Coronary artery (tissue), 2 donors: ENCODE measurements around the gene DPF3.

Experiments
- DNase-seq: peaks from one replicate; pipeline ENCODE4 v3.0.0-alpha.2; 2017; ENCODE audit warnings: low spot score
- H3K27ac ChIP-seq, 2 donors: fragments of 200-600 bp; sonication (generic); one replicate each; pipeline ENCODE4 v1.5.1; 2016 to 2019
- H3K4me3 ChIP-seq: fragments of 200-600 bp; sonication (generic); 2 replicates; pipeline ENCODE4 v1.5.1; 2016; ENCODE audit warnings: mild to moderate bottlenecking, moderate library complexity
- CTCF ChIP-seq: fragments of 200-600 bp; sonication (generic); IDR thresholded peaks from one replicate; pipeline ENCODE4 v1.5.1; 2019; ENCODE audit warnings: antibody characterized with exemption

DPF3 gene

GRCh38 chr14:72882047-72882446 is 11.9 kb downstream of the DPF3 start:
- Histone ChIP-seq H3K27ac (no peak overlapping the region), H3K4me3 (no peak overlapping the region)
- no peak for TF ChIP-seq CTCF
- no peak for DNase-seq

GRCh38 chr14:72881543-72881942 is 12.4 kb downstream of the DPF3 start:
- no peak for DNase-seq
- TF ChIP-seq CTCF, result no peak

GRCh38 chr14:72880820-72881219 is 13.1 kb downstream of the DPF3 start:
- no peak for TF ChIP-seq CTCF
- no peak for DNase-seq
- no peak overlapping the region for H3K4me3 ChIP-seq
- no peak overlapping the region for H3K27ac ChIP-seq

More at GRCh38 chr14:72881543-72881942, 12.4 kb downstream of the DPF3 start:
- H3K27ac ChIP-seq, result no peak overlapping the region
- no peak overlapping the region for H3K4me3 ChIP-seq

- H3K27ac ChIP-seq, result no peak overlapping the region
- DNase-seq, result no peak
- H3K4me3 ChIP-seq, result no peak overlapping the region
- no peak for TF ChIP-seq CTCF
These were observed 13.7 kb downstream of the DPF3 start for GRCh38 chr14:72880164-72880563.

- no peak for DNase-seq
- no peak for TF ChIP-seq CTCF
- H3K27ac ChIP-seq, result no peak overlapping the region
These were observed 14.5 kb downstream of the DPF3 start for GRCh38 chr14:72879431-72879830.

GRCh38 chr14:72878746-72879145 is 15.2 kb downstream of the DPF3 start:
- DNase-seq, result no peak
- no peak overlapping the region for H3K27ac ChIP-seq
- no peak overlapping the region for H3K4me3 ChIP-seq
- TF ChIP-seq CTCF, result no peak

More at GRCh38 chr14:72879431-72879830, 14.5 kb downstream of the DPF3 start:
- no peak overlapping the region for H3K4me3 ChIP-seq

GRCh38 chr14:72876710-72877063 is 17.2 kb downstream of the DPF3 start:
- TF ChIP-seq CTCF, result no peak
- no peak for DNase-seq
- H3K4me3 ChIP-seq, result no peak overlapping the region
- no peak overlapping the region for H3K27ac ChIP-seq
